GM12891 (cell line): ENCODE results near the gene TTC32.
A peak's percentile ranks its signal among the peaks of the same experiment; 100 is the strongest.
"Not testable (repeated sequence)": the region's sequence is repeated elsewhere in the genome, so short reads cannot be mapped to it uniquely, and the experiment has no call there.

Source experiments
- DNase-seq: peaks from one replicate; pipeline ENCODE4 v3.0.0; 2011; ENCODE audit warnings: low spot score; ENCODE audit not compliant: insufficient read length
- FAIRE-seq: peaks from 2 replicates; lab custom pipeline; 2011; peaks lifted over from hg19 to GRCh38; lab: Jason Lieb, UNC
- PAX5 ChIP-seq: IDR thresholded peaks from 2 replicates; pipeline ENCODE4 v1.6.1; 2011; ENCODE audit warnings: low read length, moderate library complexity, mild to moderate bottlenecking; ENCODE audit not compliant: insufficient read depth, severe bottlenecking
- POLR2A ChIP-seq: IDR thresholded peaks from 2 replicates; pipeline ENCODE4 v1.6.1; 2011; ENCODE audit warnings: low read depth, low read length, control low read depth
- POLR2AphosphoS5 ChIP-seq: IDR thresholded peaks from 2 replicates; pipeline ENCODE4 v1.6.1; 2011; ENCODE audit warnings: low read depth, low read length, control low read depth
- POU2F2 ChIP-seq: IDR thresholded peaks from 2 replicates; pipeline ENCODE4 v1.6.1; 2011; ENCODE audit warnings: low read depth, mild to moderate bottlenecking, control low read depth, low read length, moderate library complexity
- SPI1 ChIP-seq: IDR thresholded peaks from 2 replicates; pipeline ENCODE4 v1.6.1; 2011; ENCODE audit warnings: low read depth, low read length, control low read depth
- TAF1 ChIP-seq: IDR thresholded peaks from 2 replicates; pipeline ENCODE4 v1.6.1; 2011; ENCODE audit warnings: low read depth, low read length, control low read depth

Gene TTC32

GRCh38 chr2:19898592-19899329, 3.0 kb downstream of the TTC32 start:
- TF ChIP-seq POLR2AphosphoS5 (no peak), POU2F2 (no peak), PAX5 (no peak), SPI1 (no peak), TAF1 (no peak), POLR2A (no peak)
- no peak for DNase-seq
- FAIRE-seq, result no peak

- DNase-seq, result no peak
- TF ChIP-seq PAX5 (no peak), POLR2AphosphoS5 (no peak), TAF1 (no peak), SPI1 (no peak), POU2F2 (no peak), POLR2A (no peak)
- no peak for FAIRE-seq
These were observed 4.0 kb downstream of the TTC32 start for GRCh38 chr2:19897623-19898245.

- TF ChIP-seq TAF1 (no peak), POLR2A (no peak), POLR2AphosphoS5 (no peak), SPI1 (no peak), PAX5 (no peak), POU2F2 (no peak)
- DNase-seq, result no peak
- no peak for FAIRE-seq
These were observed 6.2 kb downstream of the TTC32 start for GRCh38 chr2:19895535-19895934.

- no peak for DNase-seq
- FAIRE-seq, result no peak
- TF ChIP-seq POU2F2, result no peak
- no peak for TF ChIP-seq PAX5
- TF ChIP-seq SPI1, result no peak
- TF ChIP-seq POLR2AphosphoS5, result no peak
- no peak for TF ChIP-seq POLR2A
- TF ChIP-seq TAF1, result no peak
These were observed 7.5 kb downstream of the TTC32 start for GRCh38 chr2:19894134-19894792.

GRCh38 chr2:19893520-19894133, 8.2 kb downstream of the TTC32 start:
- FAIRE-seq, result peak; percentile 84
- peak; percentile 85 for TF ChIP-seq POU2F2
- no peak for TF ChIP-seq TAF1
- no peak for DNase-seq

GRCh38 chr2:19891971-19892370, 9.8 kb downstream of the TTC32 start:
- not testable (repeated sequence) for DNase-seq
- peak; percentile 43 for FAIRE-seq

GRCh38 chr2:19890104-19890503, 11.7 kb downstream of the TTC32 start:
- DNase-seq (no peak), FAIRE-seq (no peak)
- no peak for TF ChIP-seq POLR2A
- TF ChIP-seq PAX5, result no peak
- TF ChIP-seq SPI1, result no peak
- no peak for TF ChIP-seq POLR2AphosphoS5
- TF ChIP-seq POU2F2, result no peak
- no peak for TF ChIP-seq TAF1

More at GRCh38 chr2:19891971-19892370, 9.8 kb downstream of the TTC32 start:
- TF ChIP-seq SPI1 (0 out of 2 replicates have a peak, but pooled peaks have one; percentile 9), POLR2A (0 out of 2 replicates have a peak, but pooled peaks have one; percentile 25)

GRCh38 chr2:19888831-19889230, 13.0 kb downstream of the TTC32 start:
- FAIRE-seq (no peak), DNase-seq (no peak)

GRCh38 chr2:19887510-19887909, 14.3 kb downstream of the TTC32 start:
- no peak for FAIRE-seq
- no peak for TF ChIP-seq POLR2A
- TF ChIP-seq SPI1, result no peak
- no peak for TF ChIP-seq POLR2AphosphoS5
- no peak for TF ChIP-seq PAX5
- TF ChIP-seq TAF1, result no peak
- no peak for TF ChIP-seq POU2F2
- no peak for DNase-seq

More at GRCh38 chr2:19888831-19889230, 13.0 kb downstream of the TTC32 start:
- TF ChIP-seq PAX5 (no peak), POU2F2 (no peak), POLR2A (no peak), TAF1 (no peak)
